Progenitor cell of endocrine pancreas (in vitro differentiated cells): Measurements from ENCODE around the gene CHST1. TPM values are rescaled to one million over a fixed set of nuclear protein-coding genes. Genes with fewer than 3 reads are reported as not detected.

Source experiments
- DNase-seq: peaks from one replicate; pipeline ENCODE4 v3.0.0; 2021; ENCODE audit warnings: low spot score; ENCODE audit not compliant: unreplicated experiment
- H3K27ac Mint-ChIP-seq: 2 replicates; pipeline ENCODE4 v1.8.0; 2021; ENCODE audit warnings: mild to moderate bottlenecking, moderate library complexity, mixed read lengths
- H3K27me3 Mint-ChIP-seq: 2 replicates; pipeline ENCODE4 v1.8.0; 2021; ENCODE audit warnings: mixed read lengths
- H3K36me3 Mint-ChIP-seq: 2 replicates; pipeline ENCODE4 v1.8.0; 2022; ENCODE audit warnings: mixed read lengths; ENCODE audit not compliant: insufficient read depth
- H3K4me1 Mint-ChIP-seq: 2 replicates; pipeline ENCODE4 v1.8.0; 2021; ENCODE audit warnings: low read depth, mixed read lengths
- H3K4me3 Mint-ChIP-seq: 2 replicates; pipeline ENCODE4 v1.8.0; 2021; ENCODE audit warnings: low read depth, mild to moderate bottlenecking, moderate library complexity, mixed read lengths
- H3K9me3 Mint-ChIP-seq: 2 replicates; pipeline ENCODE4 v1.8.0; 2021; ENCODE audit warnings: low read depth, mixed read lengths
- microRNA-seq: library from miRNA; unstranded; fragments of <30 nt; microRNA quantifications from one replicate; pipeline ENCODE4 v1.1.0, GENCODE V29; 2020; ENCODE audit warnings: borderline number of aligned reads; ENCODE audit not compliant: unreplicated experiment
- total RNA-seq: library from RNA; stranded (reverse); gene quantifications from 2 replicates; pipeline ENCODE4 v1.2.1, GENCODE V29; 2021
- TF ChIP-seq, protein P1 (sequence below): fragments of 200-600 bp; sonication (generic); IDR thresholded peaks from one replicate; pipeline ENCODE4 v1.5.0; 2021; ENCODE audit warnings: antibody characterized with exemption, mild to moderate bottlenecking; ENCODE audit not compliant: unreplicated experiment

Gene CHST1
- total RNA-seq, 1 donor from 2014 or later, result 0.31 TPM

DNA sequence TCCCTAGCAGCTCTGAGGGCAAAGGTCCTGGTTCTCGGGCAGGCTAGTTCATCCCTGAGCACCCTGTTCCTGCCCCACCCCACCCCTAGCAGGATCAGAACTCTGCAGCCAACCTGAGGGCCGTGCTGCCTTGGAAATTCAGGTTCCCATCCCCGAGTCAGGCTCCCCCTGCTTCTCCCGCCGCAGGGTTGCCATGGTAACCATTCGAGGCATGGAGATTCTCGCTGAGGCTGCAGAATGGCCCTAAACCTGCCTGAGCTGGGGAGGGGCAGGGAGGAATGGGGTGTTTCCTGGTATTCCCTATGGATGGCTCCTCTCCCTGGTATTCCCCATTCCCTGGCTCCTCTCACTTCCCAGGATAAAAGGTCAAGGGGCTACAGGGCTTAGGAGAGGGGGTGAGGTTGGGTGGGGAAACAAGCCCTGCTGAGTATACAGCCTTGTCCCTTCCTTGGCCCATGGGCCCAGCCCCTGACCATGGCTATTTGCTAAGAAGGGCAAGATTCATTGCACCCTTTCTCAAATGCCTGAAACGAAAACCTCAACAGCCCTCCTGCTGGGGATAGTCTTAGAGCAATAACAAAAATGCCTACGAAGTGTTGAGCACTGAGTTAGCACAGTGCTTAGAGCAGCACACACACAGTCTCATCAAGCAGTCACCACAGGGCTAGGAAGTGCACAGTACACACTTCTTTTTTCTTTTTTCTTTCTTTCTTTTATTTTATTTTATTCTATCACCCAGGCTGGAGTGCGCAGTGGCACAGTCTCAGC, 58.7 kb downstream of the CHST1 start:
- no peaks in the 10 kb centered on the region for H3K4me1 Mint-ChIP-seq

GRCh38 chr11:45605051-45605450, 60.4 kb downstream of the CHST1 start:
- no peak for DNase-seq
- Mint-ChIP-seq H3K36me3 (no peaks in the 10 kb centered on the region), H3K4me3 (no peak overlapping the region), H3K9me3 (no peaks in the 10 kb centered on the region), H3K4me1 (no peaks in the 10 kb centered on the region), H3K27ac (no peak overlapping the region), H3K27me3 (peaks cover 13% of the 10 kb centered on the region)
- TF ChIP-seq, protein P1, sequence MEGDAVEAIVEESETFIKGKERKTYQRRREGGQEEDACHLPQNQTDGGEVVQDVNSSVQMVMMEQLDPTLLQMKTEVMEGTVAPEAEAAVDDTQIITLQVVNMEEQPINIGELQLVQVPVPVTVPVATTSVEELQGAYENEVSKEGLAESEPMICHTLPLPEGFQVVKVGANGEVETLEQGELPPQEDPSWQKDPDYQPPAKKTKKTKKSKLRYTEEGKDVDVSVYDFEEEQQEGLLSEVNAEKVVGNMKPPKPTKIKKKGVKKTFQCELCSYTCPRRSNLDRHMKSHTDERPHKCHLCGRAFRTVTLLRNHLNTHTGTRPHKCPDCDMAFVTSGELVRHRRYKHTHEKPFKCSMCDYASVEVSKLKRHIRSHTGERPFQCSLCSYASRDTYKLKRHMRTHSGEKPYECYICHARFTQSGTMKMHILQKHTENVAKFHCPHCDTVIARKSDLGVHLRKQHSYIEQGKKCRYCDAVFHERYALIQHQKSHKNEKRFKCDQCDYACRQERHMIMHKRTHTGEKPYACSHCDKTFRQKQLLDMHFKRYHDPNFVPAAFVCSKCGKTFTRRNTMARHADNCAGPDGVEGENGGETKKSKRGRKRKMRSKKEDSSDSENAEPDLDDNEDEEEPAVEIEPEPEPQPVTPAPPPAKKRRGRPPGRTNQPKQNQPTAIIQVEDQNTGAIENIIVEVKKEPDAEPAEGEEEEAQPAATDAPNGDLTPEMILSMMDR, result no peak

More for the DNA sequence above, 58.7 kb downstream of the CHST1 start:
- H3K27ac Mint-ChIP-seq, result no peak overlapping the region
- no peak overlapping the region for H3K4me3 Mint-ChIP-seq
- H3K9me3 Mint-ChIP-seq, result no peaks in the 10 kb centered on the region
- no peaks in the 10 kb centered on the region for H3K36me3 Mint-ChIP-seq
- peaks cover 14% of the 10 kb centered on the region for H3K27me3 Mint-ChIP-seq
- DNase-seq, result no peak
- TF ChIP-seq, protein P1, result no peak

GRCh38 chr11:45603946-45604682, 61.3 kb downstream of the CHST1 start:
- peaks cover 10% of the 10 kb centered on the region for H3K27me3 Mint-ChIP-seq

DNA sequence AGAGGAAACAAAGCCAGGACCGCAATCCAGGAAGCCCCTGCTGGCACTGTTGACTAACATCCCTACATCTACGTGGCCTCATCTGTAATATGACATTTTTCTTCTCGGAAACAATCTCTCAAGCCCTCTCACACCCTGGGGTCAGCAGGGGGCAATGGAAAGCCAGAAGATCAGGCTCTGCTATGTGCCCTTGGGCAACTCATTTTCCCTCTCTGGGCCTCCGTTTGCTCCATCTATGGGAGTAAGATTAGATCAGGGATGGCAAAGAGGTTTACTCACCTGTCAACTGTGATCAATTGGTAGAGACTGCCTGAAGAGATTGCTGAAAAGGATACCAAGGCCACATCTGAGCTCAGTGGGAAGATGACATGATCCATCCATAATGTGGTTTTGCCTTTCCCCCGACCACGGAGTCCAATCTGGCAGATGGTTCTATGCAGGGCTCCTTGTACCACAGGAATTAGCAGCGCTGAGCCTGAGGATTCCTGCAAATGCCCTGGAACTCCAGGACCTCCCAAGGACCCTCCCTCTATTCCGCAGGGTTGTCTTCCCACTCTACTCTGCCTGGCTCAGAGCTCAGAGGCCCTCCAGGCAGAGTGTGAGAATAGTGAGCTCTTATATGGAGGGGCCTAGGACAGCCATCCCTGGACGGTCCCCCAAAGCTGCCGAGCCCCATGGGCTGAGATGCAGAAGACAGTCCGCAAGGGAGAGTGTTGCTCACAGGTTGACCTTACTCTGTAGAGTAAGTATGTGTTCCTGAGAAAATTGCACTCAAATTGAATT, 66.1 kb downstream of the CHST1 start:
- DNase-seq, result no peak
- Mint-ChIP-seq H3K9me3 (no peaks in the 10 kb centered on the region), H3K4me1 (no peaks in the 10 kb centered on the region), H3K27me3 (peaks cover 14% of the 10 kb centered on the region), H3K4me3 (no peak overlapping the region), H3K27ac (no peak overlapping the region), H3K36me3 (no peaks in the 10 kb centered on the region)
- TF ChIP-seq, protein P1, result no peak

More at GRCh38 chr11:45603946-45604682, 61.3 kb downstream of the CHST1 start:
- H3K9me3 Mint-ChIP-seq, result no peaks in the 10 kb centered on the region
- no peaks in the 10 kb centered on the region for H3K4me1 Mint-ChIP-seq
- no peak for DNase-seq
- TF ChIP-seq, protein P1, result no peak
- no peak overlapping the region for H3K27ac Mint-ChIP-seq
- H3K36me3 Mint-ChIP-seq, result no peaks in the 10 kb centered on the region
- H3K4me3 Mint-ChIP-seq, result no peak overlapping the region

Small RNA genes lying within 50 kb of the gene (microRNA-seq; reads per million reads assigned to microRNA genes)
- gene MIR7154, result not detected

Other genes starting within 250 kb of the CHST1 start
- gene SLC35C1, start 139.5 kb upstream of the CHST1 start, total RNA-seq, result 12.8 and 14.0 TPM in 2 replicates
- 34.1 and 34.8 TPM in 2 replicates for gene CRY2, start 181.9 kb upstream of the CHST1 start, total RNA-seq
- 43.0 and 48.1 TPM in 2 replicates for gene MAPK8IP1, start 220.0 kb upstream of the CHST1 start, total RNA-seq
- gene FREY1, start 241.6 kb upstream of the CHST1 start, total RNA-seq, result 2.8 and 3.7 TPM in 2 replicates